Right cardiac atrium (tissue), 5 donors: Measurements from ENCODE around the gene PTCSC3. TPM values are rescaled to one million over a fixed set of nuclear protein-coding genes. Genes with fewer than 3 reads are reported as not detected.
A peak's percentile ranks its signal among the peaks of the same experiment; 100 is the strongest.
"Not testable (repeated sequence)": the region's sequence is repeated elsewhere in the genome, so short reads cannot be mapped to it uniquely, and the experiment has no call there.

ENCODE experiments used
- ATAC-seq, 2 donors: fragments of 200-7000 bp; cut with Tn5 transposase; one replicate each; pipeline versions ENCODE4 v1.8.0 to v1.9.1; 2020; ENCODE audit warnings: moderate library complexity in 2 of 2, mild to moderate bottlenecking in 1 of 2
- DNase-seq, 3 donors: peaks; one replicate each; pipeline ENCODE4 v3.0.0-alpha.2; 2020
- H3K27ac ChIP-seq: one replicate; pipeline ENCODE4 v1.5.1; 2013; ENCODE audit warnings: mild to moderate bottlenecking, low read length, control low read depth, moderate library complexity
- H3K27me3 ChIP-seq: one replicate; pipeline ENCODE4 v1.6.1; 2013; ENCODE audit not compliant: control insufficient read depth, insufficient read depth
- H3K4me1 ChIP-seq: one replicate; pipeline ENCODE4 v1.6.1; 2013; ENCODE audit warnings: low read length; ENCODE audit not compliant: control insufficient read depth, insufficient read depth
- H3K4me3 ChIP-seq: one replicate; pipeline ENCODE4 v1.5.1; 2013; ENCODE audit warnings: low read length, control low read depth
- H3K9me3 ChIP-seq: one replicate; pipeline ENCODE4 v1.6.1; 2013; ENCODE audit warnings: low read length; ENCODE audit not compliant: control insufficient read depth
- WGBS: extraction: QIAGEN DNeasy Blood & Tissue Kit; methylation state at CpG from one replicate; pipeline ENCODE4 v1.1.7; 2013; 5-methylcytosine and 5-hydroxymethylcytosine counted together
- intact Hi-C, 4 donors: fragments of 100-400 bp; cut with DNase I; formaldehyde crosslinking; loops; one replicate each; pipeline versions ENCODE4 v1.11.0 to v1.14.0; 2022 to 2023
- polyA plus RNA-seq: library from polyadenylated mRNA; stranded (reverse); fragments of 200-250 nt; gene quantifications from one replicate; pipeline ENCODE4 v1.2.3, GENCODE V29; 2013
- total RNA-seq, 4 donors: library from RNA; stranded (reverse); fragmentation: NEBNext Ultra II Directional; extraction: Animal tissue kit (Norgen Biotek cat#: 25700); gene quantifications; one replicate each; pipeline ENCODE4 v1.2.1, GENCODE V29; 2021
- donor health status: healthy with polysubstance abuse.
- donor health status: DM: no; HTN: yes; CAD: no.
- donor health status: DM: no; HTN: no; CAD: no.
- donor health status: DM: no; HTN: yes; CAD: no; lungs with severe emphysema.
- donor health status: DM: yes; HTN: yes; CAD: no.

The PTCSC3 gene
- total and polyA plus RNA-seq, 5 donors = not detected

DNA sequence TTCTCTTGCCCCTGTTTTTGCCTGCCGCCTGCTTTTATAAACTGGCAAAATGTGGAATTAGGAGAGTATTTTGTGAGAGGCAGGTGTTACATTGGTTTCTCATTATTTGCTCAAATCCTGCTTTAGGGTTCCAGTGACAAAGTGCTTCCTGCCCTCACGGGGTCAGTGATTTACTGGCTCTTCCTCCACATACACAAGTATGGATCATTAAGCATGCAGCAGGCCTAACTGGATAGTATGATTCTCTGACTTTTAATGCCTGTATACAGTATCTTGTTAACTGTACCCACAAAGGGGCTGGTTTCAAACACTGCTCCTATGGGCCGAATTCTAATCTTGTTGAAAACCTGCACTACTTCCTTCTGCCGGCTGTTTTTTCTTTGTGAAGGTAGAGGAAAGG lies 63.2 kb downstream of the PTCSC3 start:
- no peak overlapping the region for H3K4me3 ChIP-seq
- no peak for ATAC-seq
- intact Hi-C loops = no loop called here
- no peaks in the 10 kb centered on the region for H3K27me3 ChIP-seq
- WGBS = 65% methylated on average over 4 of the region's 4 CpGs
- no peak for DNase-seq
- no peaks in the 10 kb centered on the region for H3K9me3 ChIP-seq
- H3K4me1 ChIP-seq = no peaks in the 10 kb centered on the region
- no peak overlapping the region for H3K27ac ChIP-seq

DNA sequence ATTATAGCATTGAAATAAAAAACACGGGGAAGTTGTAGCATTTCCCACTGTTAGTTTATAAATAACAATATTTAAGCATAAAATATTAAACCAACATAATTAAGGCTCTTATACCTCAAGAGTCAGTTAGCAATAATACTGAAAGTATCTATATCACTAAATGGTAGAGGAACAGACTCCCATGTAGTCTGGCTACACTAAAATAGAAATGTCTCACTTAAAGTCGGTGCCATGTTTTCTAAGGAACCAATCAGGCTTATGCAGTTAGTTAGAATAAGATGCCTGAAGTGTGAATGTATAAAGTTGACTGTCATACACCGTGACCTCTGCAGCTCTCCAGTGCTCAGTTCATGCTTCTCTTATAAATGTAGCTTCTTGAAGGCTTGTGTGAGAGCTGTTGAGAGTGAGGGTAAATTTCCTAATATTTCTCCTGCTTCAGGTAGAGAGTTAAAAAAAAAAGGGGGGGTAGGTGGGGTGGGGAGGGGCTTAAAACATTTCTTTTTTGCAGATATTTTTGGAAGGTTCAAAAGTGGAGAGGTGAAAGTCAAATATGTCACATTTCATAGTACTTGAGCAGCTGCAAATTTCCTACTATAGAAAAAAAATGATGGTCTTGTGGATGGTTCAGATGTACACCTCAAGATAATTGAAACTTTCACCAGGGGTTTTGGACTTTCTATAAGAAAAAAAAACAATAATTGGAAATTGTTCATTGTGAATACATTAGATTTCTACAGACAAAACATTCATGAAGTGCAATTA lies 64.5 kb downstream of the PTCSC3 start:
- ATAC-seq (no peak), DNase-seq (no peak)
- intact Hi-C loops = no loop called here
- no peaks in the 10 kb centered on the region for H3K4me1 ChIP-seq
- H3K27ac ChIP-seq = no peak overlapping the region
- 72% methylated on average over 3 of the region's 3 CpGs for WGBS
- H3K27me3 ChIP-seq = no peaks in the 10 kb centered on the region
- no peak overlapping the region for H3K4me3 ChIP-seq
- H3K9me3 ChIP-seq = no peaks in the 10 kb centered on the region

DNA sequence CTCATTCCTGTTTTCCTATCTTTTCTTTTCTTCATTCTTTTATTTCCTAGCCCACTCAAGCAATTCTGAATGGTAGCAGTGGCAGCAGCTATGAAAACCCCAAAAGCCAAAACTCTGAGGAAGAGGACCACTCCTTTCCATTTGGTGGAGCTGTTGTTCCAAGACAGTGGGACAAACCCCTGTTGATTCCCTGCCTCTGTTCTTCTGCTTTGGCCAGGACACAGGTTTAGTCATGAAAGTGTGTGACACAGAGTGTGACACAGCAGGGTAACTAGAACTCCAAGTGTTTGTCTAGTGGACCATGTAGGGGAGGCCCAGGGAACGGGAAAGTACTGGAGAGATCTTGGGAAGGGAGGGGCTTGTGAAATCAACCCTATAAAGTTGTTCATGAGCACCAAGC lies 71.1 kb downstream of the PTCSC3 start:
- Histone ChIP-seq H3K27ac (no peak overlapping the region), H3K9me3 (no peaks in the 10 kb centered on the region), H3K4me3 (no peak overlapping the region), H3K4me1 (no peaks in the 10 kb centered on the region), H3K27me3 (no peaks in the 10 kb centered on the region)
- no peak for DNase-seq
- intact Hi-C loops = no loop called here
- 4% methylated on average over 1 of the region's 1 CpG for WGBS
- ATAC-seq = no peak

DNA sequence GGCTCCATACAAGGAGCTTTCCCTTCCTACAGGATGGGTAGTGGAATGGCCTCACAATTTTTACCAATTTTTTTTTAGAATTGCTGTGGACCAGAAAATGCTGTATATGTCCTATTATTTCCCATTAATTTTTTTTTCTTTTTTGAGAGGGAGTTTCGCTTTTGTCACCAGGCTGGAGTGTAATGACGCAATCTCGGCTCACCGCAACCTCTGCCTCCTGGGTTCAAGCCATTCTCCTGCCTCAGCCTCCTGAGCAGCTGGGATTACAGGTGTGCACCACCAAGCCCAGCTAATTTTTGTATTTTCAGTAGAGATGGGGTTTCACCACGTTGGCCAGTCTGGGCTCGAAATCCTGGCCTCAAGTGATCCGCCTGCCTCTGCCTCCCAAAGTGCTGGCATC lies 72.3 kb downstream of the PTCSC3 start:
- H3K4me3 ChIP-seq, H3K4me1 ChIP-seq, H3K27ac ChIP-seq, H3K27me3 ChIP-seq, H3K9me3 ChIP-seq, intact Hi-C loops, ATAC-seq, DNase-seq: not testable (repeated sequence)
- WGBS = 73% methylated on average over 7 of the region's 7 CpGs

DNA sequence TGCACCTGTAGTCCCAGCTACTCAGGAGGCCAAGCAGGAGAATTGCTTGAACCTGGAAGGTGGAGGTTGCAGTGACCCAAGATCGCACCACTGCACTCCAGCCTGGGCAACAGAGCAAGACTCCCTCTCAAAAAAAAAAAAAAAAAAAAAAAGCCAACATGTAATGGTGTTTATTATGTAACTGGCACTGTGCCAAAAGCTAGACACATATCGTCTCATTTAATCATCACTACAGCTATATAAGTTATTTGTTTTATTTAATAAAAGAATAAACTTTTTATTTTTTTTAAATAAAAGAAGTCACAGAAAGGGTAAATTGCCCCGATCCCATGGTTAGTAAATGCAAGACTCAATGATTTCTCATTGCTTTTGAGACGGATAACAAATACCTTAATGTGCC lies 76.9 kb downstream of the PTCSC3 start:
- H3K4me3 ChIP-seq = no peak overlapping the region
- H3K9me3 ChIP-seq = no peaks in the 10 kb centered on the region
- no peak for DNase-seq
- 89% methylated on average over 4 of the region's 4 CpGs for WGBS
- no peak overlapping the region for H3K27ac ChIP-seq
- ATAC-seq = no peak
- intact Hi-C loops = no loop called here
- no peaks in the 10 kb centered on the region for H3K4me1 ChIP-seq
- no peaks in the 10 kb centered on the region for H3K27me3 ChIP-seq

DNA sequence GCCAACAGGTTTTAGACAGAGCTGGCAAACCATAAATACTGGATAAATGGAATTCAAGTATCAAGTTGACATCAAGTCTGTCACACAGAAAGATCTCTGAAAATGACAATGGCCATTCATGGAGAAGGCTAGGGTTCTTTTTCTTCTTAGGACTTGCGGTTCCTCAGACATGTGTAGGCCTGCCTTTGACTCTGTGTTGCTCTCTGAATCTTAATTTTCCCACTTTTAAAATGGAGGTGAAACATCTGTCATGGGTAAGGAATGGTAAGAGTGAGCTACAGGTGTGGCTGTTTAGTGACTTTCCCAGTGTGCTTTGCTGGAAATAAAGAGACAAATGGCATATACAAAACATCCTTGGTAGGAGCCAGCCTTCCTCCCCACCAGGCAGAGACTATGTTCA lies 79.2 kb downstream of the PTCSC3 start:
- no peak overlapping the region for H3K27ac ChIP-seq
- 90% methylated on average over 1 of the region's 1 CpG for WGBS
- H3K27me3 ChIP-seq = no peaks in the 10 kb centered on the region
- intact Hi-C loops = no loop called here
- no peaks in the 10 kb centered on the region for H3K4me1 ChIP-seq
- ATAC-seq (no peak), DNase-seq (no peak)
- no peaks in the 10 kb centered on the region for H3K9me3 ChIP-seq
- H3K4me3 ChIP-seq = no peak overlapping the region

DNA sequence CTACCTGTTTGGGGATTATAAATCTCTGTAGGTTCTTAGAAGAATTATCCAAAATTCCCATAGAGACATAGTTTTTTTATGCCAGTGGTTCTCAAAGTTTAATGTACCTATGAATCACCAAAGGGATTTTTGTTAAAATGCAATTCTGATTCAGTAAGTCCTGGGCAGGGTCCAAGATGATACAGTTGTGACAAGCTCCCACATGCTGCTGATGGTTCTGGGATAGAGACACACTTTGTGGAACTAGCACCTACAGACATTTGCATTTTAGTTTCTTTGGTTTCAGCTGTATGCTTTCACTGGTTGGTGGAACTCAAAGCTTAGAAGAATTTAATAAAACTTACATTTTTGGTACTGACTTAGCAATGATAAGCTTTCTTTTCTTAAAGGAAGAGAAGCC lies 80.4 kb downstream of the PTCSC3 start:
- intact Hi-C loops = no loop called here
- Histone ChIP-seq H3K4me1 (no peaks in the 10 kb centered on the region), H3K4me3 (no peak overlapping the region), H3K9me3 (no peaks in the 10 kb centered on the region), H3K27ac (no peak overlapping the region), H3K27me3 (no peaks in the 10 kb centered on the region)
- no peak for ATAC-seq
- no peak for DNase-seq

DNA sequence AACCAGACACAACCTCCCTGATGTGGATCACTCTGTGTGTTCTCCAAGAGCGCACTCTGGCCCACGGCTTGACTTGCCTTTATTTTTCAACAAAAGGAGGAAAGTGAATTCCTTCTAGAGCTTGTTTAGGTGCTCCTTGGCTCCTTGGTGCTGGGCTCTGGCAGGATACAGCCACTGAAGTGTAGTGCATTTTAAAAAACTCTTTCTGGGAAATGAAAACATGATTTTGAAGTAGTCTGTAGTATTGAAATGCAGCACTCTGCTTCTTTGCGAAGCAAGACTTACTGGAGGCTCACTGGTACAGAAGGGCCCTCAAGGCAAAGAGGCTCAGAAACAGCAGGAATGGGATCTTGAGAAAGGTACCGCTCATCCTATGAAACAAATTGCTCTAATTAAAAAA lies 81.6 kb downstream of the PTCSC3 start:
- Histone ChIP-seq H3K27me3 (no peaks in the 10 kb centered on the region), H3K9me3 (no peaks in the 10 kb centered on the region), H3K4me3 (no peak overlapping the region), H3K4me1 (no peaks in the 10 kb centered on the region), H3K27ac (no peak overlapping the region)
- ATAC-seq = no peak
- no peak for DNase-seq
- intact Hi-C loops = no loop called here
- WGBS = 85% methylated on average over 4 of the region's 4 CpGs

DNA sequence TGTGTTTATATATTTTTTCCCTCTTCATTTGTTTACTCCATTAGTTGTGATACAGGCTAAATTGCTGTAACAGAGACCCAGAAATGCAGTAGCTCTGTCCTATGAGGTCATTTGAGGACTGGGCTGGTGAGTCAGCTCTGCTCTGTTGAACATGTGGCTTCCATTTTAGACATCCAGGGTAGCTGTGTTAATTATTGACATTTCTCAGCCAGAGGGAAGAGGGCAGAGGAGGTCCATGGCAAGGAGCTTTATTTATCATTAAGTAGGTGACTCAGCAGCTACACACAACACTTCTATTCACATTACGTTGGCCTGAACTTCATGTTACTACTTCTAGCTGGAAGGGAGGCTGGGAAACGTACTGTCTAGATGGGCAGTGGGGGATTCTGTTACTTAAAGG lies 85.4 kb downstream of the PTCSC3 start:
- ATAC-seq (peak; percentile 87 to 90), DNase-seq (peak in 1 of 3 donors; percentile 22)
- intact Hi-C loops = no loop called here
- H3K27me3 ChIP-seq = no peaks in the 10 kb centered on the region
- no peaks in the 10 kb centered on the region for H3K4me1 ChIP-seq
- H3K4me3 ChIP-seq = no peak overlapping the region
- 42% methylated on average over 2 of the region's 2 CpGs for WGBS
- no peak overlapping the region for H3K27ac ChIP-seq
- H3K9me3 ChIP-seq = no peaks in the 10 kb centered on the region

DNA sequence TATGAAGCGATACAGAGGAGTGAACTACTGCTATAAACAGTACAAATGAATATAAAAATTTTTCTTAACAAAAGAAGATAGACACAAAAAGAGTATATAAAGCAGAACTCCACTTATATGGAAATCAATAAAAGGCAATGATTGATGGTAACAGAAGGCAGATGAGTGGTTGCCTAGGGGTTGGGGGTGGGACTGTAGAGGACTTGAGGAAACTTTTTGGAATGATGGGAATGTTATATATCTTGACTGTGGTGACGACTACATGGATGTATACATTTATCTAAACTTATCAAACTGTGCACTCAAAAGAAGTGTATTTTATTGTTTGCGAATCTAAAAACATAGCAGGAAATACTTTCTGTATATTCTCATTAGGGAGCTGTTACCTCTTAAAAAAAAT lies 89.1 kb downstream of the PTCSC3 start:
- Histone ChIP-seq H3K27ac (no peak overlapping the region), H3K4me3 (no peak overlapping the region), H3K9me3 (no peaks in the 10 kb centered on the region), H3K4me1 (no peaks in the 10 kb centered on the region), H3K27me3 (no peaks in the 10 kb centered on the region)
- DNase-seq (no peak), ATAC-seq (no peak)
- intact Hi-C loops = no loop called here
- WGBS = 73% methylated on average over 3 of the region's 3 CpGs

DNA sequence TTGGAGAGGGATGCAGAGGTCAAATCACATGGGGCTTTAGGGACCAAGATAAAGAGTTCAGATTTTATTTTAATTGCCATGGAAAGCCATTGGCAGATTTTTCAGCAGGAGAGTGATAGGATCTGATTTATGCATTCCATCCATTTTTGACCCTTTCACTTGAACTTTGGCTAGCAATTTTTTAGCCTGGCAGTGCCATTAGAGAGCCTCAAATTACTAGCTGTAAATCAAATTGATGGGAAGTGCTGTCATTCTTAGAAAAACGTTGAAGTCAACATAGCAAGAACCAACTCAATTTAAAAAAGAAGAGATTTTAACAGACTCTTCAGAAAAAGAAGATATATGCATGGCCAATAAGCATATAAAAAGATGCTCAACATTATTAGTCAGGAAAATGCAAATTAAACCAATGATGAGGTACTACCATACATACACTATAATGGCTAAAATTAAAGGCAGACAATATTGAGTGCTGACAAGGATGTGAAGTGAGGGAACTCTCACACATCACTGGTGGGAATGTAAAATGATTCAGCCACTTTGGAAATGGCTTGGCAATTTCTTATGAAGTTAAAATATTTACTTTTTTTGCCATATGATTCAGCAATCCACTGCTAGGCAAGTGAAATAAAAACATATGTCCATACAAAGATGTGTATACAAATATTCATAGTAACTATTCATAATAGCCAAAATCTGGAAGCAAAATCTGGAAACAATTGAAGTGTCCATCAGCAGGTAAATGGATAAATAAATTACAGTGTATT lies 89.7 kb downstream of the PTCSC3 start:
- Histone ChIP-seq H3K27ac (no peak overlapping the region), H3K4me1 (no peaks in the 10 kb centered on the region), H3K9me3 (no peaks in the 10 kb centered on the region), H3K4me3 (no peak overlapping the region), H3K27me3 (no peaks in the 10 kb centered on the region)
- intact Hi-C loops = no loop called here
- ATAC-seq = no peak
- no peak for DNase-seq
- WGBS = 32% methylated on average over 1 of the region's 1 CpG
